Hepatocyte (in vitro differentiated cells): ENCODE results near the gene IKBKG. TPM values are rescaled to one million over a fixed set of nuclear protein-coding genes. Genes with fewer than 3 reads are reported as not detected.

Experiments used
- DNase-seq: peaks from one replicate; pipeline ENCODE4 v3.0.0-alpha.2; 2016; ENCODE audit warnings: low spot score
- H2AFZ ChIP-seq: fragments of 200-600 bp; sonication (generic); 2 replicates; pipeline ENCODE4 v1.6.0; 2016; ENCODE audit warnings: antibody characterized with exemption, mild to moderate bottlenecking
- H3K27ac ChIP-seq: fragments of 200-600 bp; sonication (generic); 2 replicates; pipeline ENCODE4 v1.5.1; 2016; ENCODE audit warnings: mild to moderate bottlenecking
- H3K27me3 ChIP-seq: fragments of 200-600 bp; sonication (generic); 2 replicates; pipeline ENCODE4 v1.6.1; 2016
- H3K36me3 ChIP-seq: fragments of 200-600 bp; sonication (generic); replicated peaks from 2 replicates; pipeline ENCODE4 v1.5.1; 2016; ENCODE audit warnings: low read depth; ENCODE audit not compliant: insufficient read depth
- H3K4me1 ChIP-seq: fragments of 200-600 bp; sonication (generic); 2 replicates; pipeline ENCODE4 v1.5.1; 2016; ENCODE audit warnings: mild to moderate bottlenecking, moderate library complexity; ENCODE audit not compliant: insufficient read depth
- H3K4me2 ChIP-seq: fragments of 200-600 bp; sonication (generic); 2 replicates; pipeline ENCODE4 v1.6.0; 2016
- H3K4me3 ChIP-seq: fragments of 200-600 bp; sonication (generic); 2 replicates; pipeline ENCODE4 v1.5.1; 2016; ENCODE audit warnings: mild to moderate bottlenecking
- H3K79me2 ChIP-seq: fragments of 200-600 bp; sonication (generic); 2 replicates; pipeline ENCODE4 v1.6.0; 2017; ENCODE audit warnings: mild to moderate bottlenecking
- H3K9me2 ChIP-seq: fragments of 200-600 bp; sonication (generic); replicated peaks from 2 replicates; pipeline ENCODE4 v1.6.0; 2017; ENCODE audit warnings: mild to moderate bottlenecking; ENCODE audit not compliant: insufficient read depth
- H3K9me3 ChIP-seq: fragments of 200-600 bp; sonication (generic); 2 replicates; pipeline ENCODE4 v1.5.1; 2016; ENCODE audit warnings: low read depth, mild to moderate bottlenecking
- H4K20me1 ChIP-seq: fragments of 200-600 bp; sonication (generic); 2 replicates; pipeline ENCODE4 v1.6.0; 2016; ENCODE audit warnings: mild to moderate bottlenecking; ENCODE audit not compliant: insufficient read depth, poor library complexity, severe bottlenecking
- EZH2 ChIP-seq: fragments of 200-600 bp; sonication (generic); IDR thresholded peaks from 2 replicates; pipeline ENCODE4 v1.6.1; 2016; ENCODE audit warnings: antibody characterized with exemption, mild to moderate bottlenecking, borderline replicate concordance
- EZH2phosphoT487 ChIP-seq: fragments of 200-600 bp; sonication (generic); IDR thresholded peaks from one replicate; pipeline ENCODE4 v1.6.1; 2018; ENCODE audit warnings: antibody characterized with exemption, mild to moderate bottlenecking, low read depth, moderate library complexity; ENCODE audit not compliant: unreplicated experiment, severe bottlenecking
- WGBS: methylation state at CpG from one replicate; pipeline ENCODE4 v1.1.6; 2016; ENCODE audit warnings: low lambda C conversion rate; ENCODE audit errors: missing lambda C conversion rate; 5-methylcytosine and 5-hydroxymethylcytosine counted together
- polyA plus RNA-seq: library from polyadenylated mRNA; unstranded; fragments of >200 nt; fragmentation: Nextera tagmentation; extraction: Ambion mirVana; gene quantifications from 2 replicates; pipeline ENCODE4 v1.2.1, GENCODE V29; 2016
- total RNA-seq: library from RNA; depleted of rRNA; stranded (reverse); fragments of >200 nt; gene quantifications from 2 replicates; pipeline ENCODE4 v1.2.3, GENCODE V29; 2014
- TF ChIP-seq, protein P1 (sequence below): fragments of 200-600 bp; sonication (generic); IDR thresholded peaks from 2 replicates; pipeline ENCODE4 v1.5.1; 2016; ENCODE audit warnings: antibody characterized with exemption, mild to moderate bottlenecking; ENCODE audit not compliant: poor library complexity

IKBKG gene
- total and polyA plus RNA-seq, 2 experiments from 2014 or later = 19.7 to 30.7 TPM

GRCh38 chrX:154505734-154506133, 41.7 kb upstream of the IKBKG start:
- H3K27me3 ChIP-seq = no peaks in the 10 kb centered on the region
- no peak overlapping the region for H3K27ac ChIP-seq

DNA sequence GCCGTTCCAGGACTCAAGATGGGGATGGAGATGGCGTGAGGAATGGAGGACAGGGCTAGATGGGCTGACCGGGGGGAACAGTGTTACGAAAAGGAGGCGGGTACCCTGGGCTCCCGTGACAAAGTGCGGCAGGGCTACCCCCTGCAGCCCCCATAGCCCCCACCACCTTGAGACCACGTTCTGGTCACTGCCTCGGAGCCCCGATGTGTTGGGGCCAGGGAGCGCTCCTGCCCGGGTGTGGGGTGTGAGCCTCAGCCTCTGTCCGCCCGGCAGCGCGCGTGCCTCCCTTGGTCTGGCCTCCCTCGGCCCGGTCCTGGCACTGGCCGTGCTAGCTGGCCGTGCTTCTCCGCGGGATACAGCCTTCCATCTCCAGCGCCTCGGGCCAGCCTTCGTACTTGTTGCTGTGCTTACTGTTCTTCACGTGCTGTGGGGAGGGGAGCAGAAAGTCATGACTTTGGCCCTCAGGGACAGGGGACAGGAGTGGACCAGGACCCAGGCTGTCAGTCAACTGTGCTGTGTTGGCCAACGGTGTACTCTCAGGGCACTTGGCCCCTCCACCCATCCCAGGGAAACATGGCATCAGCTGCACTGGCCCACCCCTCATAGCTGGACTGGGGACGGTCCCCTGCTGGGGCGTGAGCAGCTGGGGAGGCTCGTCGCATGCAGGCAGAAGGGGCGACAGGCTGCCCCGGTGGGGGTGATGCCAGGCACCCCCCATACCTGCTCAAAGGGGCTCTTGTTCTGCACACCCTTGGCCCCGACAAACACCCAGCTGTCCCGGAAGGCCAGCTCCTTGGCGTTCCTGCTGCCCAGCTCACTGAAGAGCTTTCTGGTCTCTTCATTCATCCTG, 40.7 kb upstream of the IKBKG start:
- no peaks in the 10 kb centered on the region for H4K20me1 ChIP-seq
- no peak overlapping the region for H3K27ac ChIP-seq
- H3K79me2 ChIP-seq = no peaks in the 10 kb centered on the region
- H3K4me3 ChIP-seq = no peak overlapping the region
- 93% methylated on average over 29 of the region's 37 CpGs for WGBS
- H3K27me3 ChIP-seq = no peaks in the 10 kb centered on the region
- no peak overlapping the region for H2AFZ ChIP-seq
- H3K36me3 ChIP-seq = no peaks in the 10 kb centered on the region
- TF ChIP-seq EZH2 (no peak), EZH2phosphoT487 (no peak)
- TF ChIP-seq, protein P1, sequence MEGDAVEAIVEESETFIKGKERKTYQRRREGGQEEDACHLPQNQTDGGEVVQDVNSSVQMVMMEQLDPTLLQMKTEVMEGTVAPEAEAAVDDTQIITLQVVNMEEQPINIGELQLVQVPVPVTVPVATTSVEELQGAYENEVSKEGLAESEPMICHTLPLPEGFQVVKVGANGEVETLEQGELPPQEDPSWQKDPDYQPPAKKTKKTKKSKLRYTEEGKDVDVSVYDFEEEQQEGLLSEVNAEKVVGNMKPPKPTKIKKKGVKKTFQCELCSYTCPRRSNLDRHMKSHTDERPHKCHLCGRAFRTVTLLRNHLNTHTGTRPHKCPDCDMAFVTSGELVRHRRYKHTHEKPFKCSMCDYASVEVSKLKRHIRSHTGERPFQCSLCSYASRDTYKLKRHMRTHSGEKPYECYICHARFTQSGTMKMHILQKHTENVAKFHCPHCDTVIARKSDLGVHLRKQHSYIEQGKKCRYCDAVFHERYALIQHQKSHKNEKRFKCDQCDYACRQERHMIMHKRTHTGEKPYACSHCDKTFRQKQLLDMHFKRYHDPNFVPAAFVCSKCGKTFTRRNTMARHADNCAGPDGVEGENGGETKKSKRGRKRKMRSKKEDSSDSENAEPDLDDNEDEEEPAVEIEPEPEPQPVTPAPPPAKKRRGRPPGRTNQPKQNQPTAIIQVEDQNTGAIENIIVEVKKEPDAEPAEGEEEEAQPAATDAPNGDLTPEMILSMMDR = no peak
- H3K4me2 ChIP-seq = no peak overlapping the region
- DNase-seq = no peak
- no peaks in the 10 kb centered on the region for H3K9me3 ChIP-seq
- no peaks in the 10 kb centered on the region for H3K9me2 ChIP-seq
- H3K4me1 ChIP-seq = no peaks in the 10 kb centered on the region

More at GRCh38 chrX:154505734-154506133, 41.7 kb upstream of the IKBKG start:
- no peaks in the 10 kb centered on the region for H4K20me1 ChIP-seq
- no peaks in the 10 kb centered on the region for H3K4me1 ChIP-seq
- H3K4me3 ChIP-seq = no peak overlapping the region
- H3K9me2 ChIP-seq = no peaks in the 10 kb centered on the region
- H3K79me2 ChIP-seq = no peaks in the 10 kb centered on the region
- H3K9me3 ChIP-seq = no peaks in the 10 kb centered on the region
- no peak overlapping the region for H3K4me2 ChIP-seq
- H2AFZ ChIP-seq = no peak overlapping the region
- DNase-seq = no peak
- TF ChIP-seq, protein P1 = no peak
- no peak for TF ChIP-seq EZH2phosphoT487
- no peak for TF ChIP-seq EZH2
- 77% methylated on average over 12 of the region's 12 CpGs for WGBS
- H3K36me3 ChIP-seq = no peaks in the 10 kb centered on the region

- DNase-seq = no peak
- no peak overlapping the region for H3K4me3 ChIP-seq
- H3K4me1 ChIP-seq = no peaks in the 10 kb centered on the region
- no peak overlapping the region for H3K4me2 ChIP-seq
- TF ChIP-seq EZH2phosphoT487 (no peak), EZH2 (no peak)
- TF ChIP-seq, protein P1 = no peak
- WGBS = 79% methylated on average over 13 of the region's 24 CpGs
- H3K27ac ChIP-seq = no peak overlapping the region
- H4K20me1 ChIP-seq = no peaks in the 10 kb centered on the region
- no peaks in the 10 kb centered on the region for H3K27me3 ChIP-seq
- no peaks in the 10 kb centered on the region for H3K36me3 ChIP-seq
- H3K9me2 ChIP-seq = no peaks in the 10 kb centered on the region
- no peak overlapping the region for H2AFZ ChIP-seq
- no peaks in the 10 kb centered on the region for H3K79me2 ChIP-seq
- H3K9me3 ChIP-seq = no peaks in the 10 kb centered on the region
These were observed 39.6 kb upstream of the IKBKG start for GRCh38 chrX:154507673-154508383.
